Neural crest cell (in vitro differentiated cells): ENCODE measurements around the gene NCAPD2. TPM values are rescaled to one million over a fixed set of nuclear protein-coding genes. Genes with fewer than 3 reads are reported as not detected.
A peak's percentile ranks its signal among the peaks of the same experiment; 100 is the strongest.

Source experiments
- DNase-seq: peaks from one replicate; pipeline ENCODE4 v3.0.0; 2021; ENCODE audit warnings: low read depth, mixed read lengths, low spot score
- H3K27ac Mint-ChIP-seq: one replicate; pipeline ENCODE4 v1.8.0; 2021; ENCODE audit warnings: mild to moderate bottlenecking, mixed read lengths; ENCODE audit not compliant: unreplicated experiment
- H3K27me3 Mint-ChIP-seq: 2 replicates; pipeline ENCODE4 v1.8.0; 2021; ENCODE audit warnings: low read depth, mild to moderate bottlenecking, mixed read lengths
- H3K36me3 Mint-ChIP-seq: 2 replicates; pipeline ENCODE4 v1.8.0; 2021; ENCODE audit warnings: low read depth, mild to moderate bottlenecking, mixed read lengths
- H3K4me1 Mint-ChIP-seq: 2 replicates; pipeline ENCODE4 v1.8.0; 2021; ENCODE audit warnings: mixed read lengths
- H3K4me3 Mint-ChIP-seq: one replicate; pipeline ENCODE4 v1.8.0; 2021; ENCODE audit warnings: mild to moderate bottlenecking, mixed read lengths
- H3K9me3 Mint-ChIP-seq: 2 replicates; pipeline ENCODE4 v1.8.0; 2021; ENCODE audit warnings: mixed read lengths
- CTCF ChIP-seq: fragments of 200-600 bp; sonication (generic); conservative IDR thresholded peaks from 2 replicates; pipeline ENCODE4 v1.5.0; 2021; ENCODE audit warnings: antibody characterized with exemption, mild to moderate bottlenecking
- total RNA-seq: library from RNA; stranded (reverse); gene quantifications from 2 replicates; pipeline ENCODE4 v1.2.1, GENCODE V29; 2021

Gene NCAPD2
- total RNA-seq, 1 donor from 2014 or later: 133 TPM

DNA sequence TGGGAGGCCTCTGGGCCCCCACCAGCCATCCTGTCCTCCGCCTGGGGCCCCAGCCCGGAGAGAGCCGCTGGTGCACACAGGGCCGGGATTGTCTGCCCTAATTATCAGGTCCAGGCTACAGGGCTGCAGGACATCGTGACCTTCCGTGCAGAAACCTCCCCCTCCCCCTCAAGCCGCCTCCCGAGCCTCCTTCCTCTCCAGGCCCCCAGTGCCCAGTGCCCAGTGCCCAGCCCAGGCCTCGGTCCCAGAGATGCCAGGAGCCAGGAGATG, 39.7 kb downstream of the NCAPD2 start:
- H3K4me1 Mint-ChIP-seq: peaks cover 65% of the 10 kb centered on the region
- peak overlapping the region; percentile 98 for H3K4me3 Mint-ChIP-seq
- peaks cover 41% of the 10 kb centered on the region for H3K27me3 Mint-ChIP-seq
- DNase-seq: peak; percentile 76
- no peak for TF ChIP-seq CTCF
- H3K36me3 Mint-ChIP-seq: peaks cover 40% of the 10 kb centered on the region
- peak overlapping the region; percentile 100 for H3K27ac Mint-ChIP-seq
- H3K9me3 Mint-ChIP-seq: no peaks in the 10 kb centered on the region

DNA sequence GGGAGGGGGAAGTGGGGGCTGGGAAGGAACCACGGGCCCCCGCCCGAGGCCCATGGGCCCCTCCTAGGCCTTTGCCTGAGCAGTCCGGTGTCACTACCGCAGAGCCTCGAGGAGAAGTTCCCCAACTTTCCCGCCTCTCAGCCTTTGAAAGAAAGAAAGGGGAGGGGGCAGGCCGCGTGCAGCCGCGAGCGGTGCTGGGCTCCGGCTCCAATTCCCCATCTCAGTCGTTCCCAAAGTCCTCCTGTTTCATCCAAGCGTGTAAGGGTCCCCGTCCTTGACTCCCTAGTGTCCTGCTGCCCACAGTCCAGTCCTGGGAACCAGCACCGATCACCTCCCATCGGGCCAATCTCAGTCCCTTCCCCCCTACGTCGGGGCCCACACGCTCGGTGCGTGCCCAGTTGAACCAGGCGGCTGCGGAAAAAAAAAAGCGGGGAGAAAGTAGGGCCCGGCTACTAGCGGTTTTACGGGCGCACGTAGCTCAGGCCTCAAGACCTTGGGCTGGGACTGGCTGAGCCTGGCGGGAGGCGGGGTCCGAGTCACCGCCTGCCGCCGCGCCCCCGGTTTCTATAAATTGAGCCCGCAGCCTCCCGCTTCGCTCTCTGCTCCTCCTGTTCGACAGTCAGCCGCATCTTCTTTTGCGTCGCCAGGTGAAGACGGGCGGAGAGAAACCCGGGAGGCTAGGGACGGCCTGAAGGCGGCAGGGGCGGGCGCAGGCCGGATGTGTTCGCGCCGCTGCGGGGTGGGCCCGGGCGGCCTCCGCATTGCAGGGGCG, 40.2 kb downstream of the NCAPD2 start, which contains the start of gene GAPDH:
Gene GAPDH, plus strand, starts transcription at position 595 of the 772 bp plus-strand sequence. CDS start 316 bp downstream, outside the sequence.
- TF ChIP-seq CTCF: no peak
- peaks cover 42% of the 10 kb centered on the region for H3K27me3 Mint-ChIP-seq
- H3K36me3 Mint-ChIP-seq: peaks cover 37% of the 10 kb centered on the region
- DNase-seq: peak; percentile 85
- H3K4me1 Mint-ChIP-seq: peaks cover 61% of the 10 kb centered on the region
- H3K9me3 Mint-ChIP-seq: no peaks in the 10 kb centered on the region
- peak within 1 kb of the TSS; percentile 100 for H3K27ac Mint-ChIP-seq
- H3K4me3 Mint-ChIP-seq: peak within 1 kb of the TSS; percentile 98

DNA sequence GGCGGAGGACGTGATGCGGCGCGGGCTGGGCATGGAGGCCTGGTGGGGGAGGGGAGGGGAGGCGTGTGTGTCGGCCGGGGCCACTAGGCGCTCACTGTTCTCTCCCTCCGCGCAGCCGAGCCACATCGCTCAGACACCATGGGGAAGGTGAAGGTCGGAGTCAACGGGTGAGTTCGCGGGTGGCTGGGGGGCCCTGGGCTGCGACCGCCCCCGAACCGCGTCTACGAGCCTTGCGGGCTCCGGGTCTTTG, 40.7 kb downstream of the NCAPD2 start:
- Mint-ChIP-seq H3K4me1 (peaks cover 66% of the 10 kb centered on the region), H3K27me3 (peaks cover 47% of the 10 kb centered on the region), H3K36me3 (peaks cover 37% of the 10 kb centered on the region), H3K9me3 (no peaks in the 10 kb centered on the region), H3K27ac (peak overlapping the region; percentile 96), H3K4me3 (peak overlapping the region; percentile 98)
- DNase-seq: no peak
- no peak for TF ChIP-seq CTCF

- TF ChIP-seq CTCF: peak; percentile 25
- Mint-ChIP-seq H3K27ac (peak overlapping the region; percentile 96), H3K9me3 (no peaks in the 10 kb centered on the region), H3K4me1 (peaks cover 71% of the 10 kb centered on the region), H3K36me3 (peaks cover 37% of the 10 kb centered on the region), H3K4me3 (peak overlapping the region; percentile 98), H3K27me3 (peaks cover 47% of the 10 kb centered on the region)
- DNase-seq: peak; percentile 59
These were observed 41.2 kb downstream of the NCAPD2 start for GRCh38 chr12:6534945-6535696.

GRCh38 chr12:6535697-6535946, 41.7 kb downstream of the NCAPD2 start:
- peak overlapping the region; percentile 98 for H3K4me3 Mint-ChIP-seq
- H3K36me3 Mint-ChIP-seq: peaks cover 34% of the 10 kb centered on the region
- TF ChIP-seq CTCF: no peak
- peak overlapping the region; percentile 96 for H3K27ac Mint-ChIP-seq
- no peak for DNase-seq
- peaks cover 50% of the 10 kb centered on the region for H3K27me3 Mint-ChIP-seq
- H3K9me3 Mint-ChIP-seq: no peaks in the 10 kb centered on the region
- peaks cover 75% of the 10 kb centered on the region for H3K4me1 Mint-ChIP-seq
